T-cell (primary cell): ENCODE data around the gene CCDC39. TPM values are rescaled to one million over a fixed set of nuclear protein-coding genes. Genes with fewer than 3 reads are reported as not detected.

Experiments
- ATAC-seq, 4 experiments: fragments of 200-7000 bp in 3 of 4; fragments of 150-1000 bp in 1 of 4; cut with Tn5 transposase; replicated peaks in 1 of 4; 1 replicate in 3 of 4; 2 replicates in 1 of 4; pipeline ENCODE4 v1.10.0; 2021; ENCODE audit warnings: moderate library complexity in 3 of 4, mild to moderate bottlenecking in 2 of 4, moderate number of reproducible peaks in 1 of 4
- CTCF ChIA-PET, 2 donors: fragments of 300-600 bp; sonication (Branson Sonifier 250); formaldehyde crosslinking; loops; one replicate each; lab custom pipeline; 2022; ENCODE audit warnings: antibody characterized with exemption in 2 of 2; lab: Charles Lee
- POLR2A ChIA-PET, 2 donors: fragments of 300-600 bp; sonication (Branson Sonifier 250); formaldehyde crosslinking; loops; one replicate each; lab custom pipeline; 2022; ENCODE audit warnings: antibody characterized with exemption in 2 of 2; lab: Charles Lee
- DNase-seq, 35 experiments: peaks; one replicate each; pipeline versions ENCODE4 v3.0.0 to v3.0.0-alpha.2; 2013 to 2023
- H3K27ac ChIP-seq: one replicate; pipeline ENCODE4 v1.5.1; 2013; ENCODE audit warnings: low read length
- H3K27me3 ChIP-seq, 2 experiments: replicated peaks in 1 of 2; 1 replicate in 1 of 2; 2 replicates in 1 of 2; pipeline versions ENCODE4 v1.6.1 to v1.7.0; 2013; ENCODE audit warnings: low read length in 1 of 2, mixed read lengths in 1 of 2; ENCODE audit not compliant: control insufficient read depth in 2 of 2, insufficient read depth in 2 of 2; ENCODE audit errors: extremely low read depth in 1 of 2
- H3K36me3 ChIP-seq, 2 donors: 1 replicate in 1 of 2; 2 replicates in 1 of 2; pipeline versions ENCODE4 v1.6.1 to v1.7.0; 2013; ENCODE audit warnings: low read length in 1 of 2; ENCODE audit not compliant: control insufficient read depth in 2 of 2, insufficient read depth in 1 of 2; ENCODE audit errors: extremely low read depth in 1 of 2
- H3K4me1 ChIP-seq, 2 experiments: 1 replicate in 1 of 2; 2 replicates in 1 of 2; pipeline versions ENCODE4 v1.6.1 to v1.7.0; 2013; ENCODE audit warnings: low read length in 2 of 2, mixed read lengths in 1 of 2; ENCODE audit not compliant: insufficient read depth in 2 of 2, control insufficient read depth in 1 of 2; ENCODE audit errors: extremely low read depth in 1 of 2
- H3K4me3 ChIP-seq, 2 donors: 1 replicate in 1 of 2; 2 replicates in 1 of 2; pipeline versions ENCODE4 v1.5.1 to v1.7.0; 2013; ENCODE audit warnings: mild to moderate bottlenecking in 2 of 2, low read length in 1 of 2, moderate library complexity in 1 of 2; ENCODE audit not compliant: control insufficient read depth in 1 of 2; ENCODE audit errors: extremely low read depth in 1 of 2
- H3K9me3 ChIP-seq: 2 replicates; pipeline ENCODE4 v1.7.0; 2013
- H3K27ac Mint-ChIP-seq, 2 donors: one replicate each; pipeline ENCODE4 v1.8.0; 2020 to 2021; ENCODE audit warnings: mild to moderate bottlenecking in 2 of 2, mixed read lengths in 2 of 2
- H3K27me3 Mint-ChIP-seq, 2 donors: one replicate each; pipeline ENCODE4 v1.8.0; 2021 to 2022; ENCODE audit warnings: mixed read lengths in 2 of 2
- H3K36me3 Mint-ChIP-seq: one replicate; pipeline ENCODE4 v1.8.0; 2021; ENCODE audit warnings: mixed read lengths
- H3K4me1 Mint-ChIP-seq, 3 donors: one replicate each; pipeline ENCODE4 v1.8.0; 2020 to 2022; ENCODE audit warnings: mixed read lengths in 3 of 3, mild to moderate bottlenecking in 1 of 3
- H3K4me3 Mint-ChIP-seq, 3 donors: one replicate each; pipeline ENCODE4 v1.8.0; 2020 to 2022; ENCODE audit warnings: mild to moderate bottlenecking in 3 of 3, mixed read lengths in 3 of 3, moderate library complexity in 3 of 3
- H3K9me3 Mint-ChIP-seq, 3 donors: one replicate each; pipeline ENCODE4 v1.8.0; 2020 to 2022; ENCODE audit warnings: mixed read lengths in 3 of 3
- WGBS: methylation state at CpG from one replicate; pipeline ENCODE4 v1.1.5; 2013; ENCODE audit warnings: missing lambda C conversion rate; ENCODE audit not compliant: insufficient coverage; 5-methylcytosine and 5-hydroxymethylcytosine counted together
- total RNA-seq, 35 experiments: library from RNA in 6 of 35; stranded (reverse) in 6 of 35; fragments of 120-200 nt in 1 of 35; gene quantifications; one replicate each; pipeline versions ENCODE4 v1.2.1 to v1.2.4 and lab custom pipeline; 2013 to 2026

CCDC39 gene
- total RNA-seq, 5 donors from 2014 or later (not counting 1 experiment from before 2014, with no cell fraction given) = not detected

- no peaks in the 10 kb centered on the region for H3K36me3 ChIP-seq
- Mint-ChIP-seq H3K36me3 (no peaks in the 10 kb centered on the region), H3K27me3 (peaks cover 4 to 12% of the 10 kb centered on the region in 2 donors), H3K9me3 (no peaks in the 10 kb centered on the region), H3K4me1 (no peaks in the 10 kb centered on the region), H3K4me3 (no peak overlapping the region), H3K27ac (no peak overlapping the region)
- no peaks in the 10 kb centered on the region for H3K27me3 ChIP-seq
- CTCF ChIA-PET = no interaction called here
- no peak overlapping the region for H3K4me3 ChIP-seq
- ATAC-seq = no peak
- POLR2A ChIA-PET = no interaction called here
- no peak for DNase-seq
- no peaks in the 10 kb centered on the region for H3K9me3 ChIP-seq
- no CpG with 5 or more reads among the region's 3 CpGs for WGBS
- no peak overlapping the region for H3K27ac ChIP-seq
- H3K4me1 ChIP-seq = no peaks in the 10 kb centered on the region
Measured at GRCh38 chr3:180575571-180575970, 103.7 kb downstream of the CCDC39 start.

- no peaks in the 10 kb centered on the region for H3K9me3 ChIP-seq
- no peak overlapping the region for H3K27ac ChIP-seq
- Mint-ChIP-seq H3K27me3 (peaks cover 10 to 14% of the 10 kb centered on the region in 2 donors), H3K4me1 (no peaks in the 10 kb centered on the region), H3K27ac (no peak overlapping the region), H3K9me3 (no peaks in the 10 kb centered on the region), H3K36me3 (no peaks in the 10 kb centered on the region), H3K4me3 (no peak overlapping the region)
- no peak for ATAC-seq
- CTCF ChIA-PET = interaction anchor here (0.6 to 0.8 kb wide), 2 partner anchors 13 to 23 kb away, joined by 3 to 5 read pairs; no protein-coding TSS in a partner anchor
- peaks cover 0 to 2% of the 10 kb centered on the region in 2 experiments for H3K27me3 ChIP-seq
- no peaks in the 10 kb centered on the region for H3K4me1 ChIP-seq
- WGBS = 83% methylated on average over 4 of the region's 6 CpGs
- H3K4me3 ChIP-seq = no peak overlapping the region
- no peak for DNase-seq
- H3K36me3 ChIP-seq = no peaks in the 10 kb centered on the region
- POLR2A ChIA-PET = interaction anchor here in 1 of 2 donors (0.6 kb wide), 1 partner anchor 107 kb away, joined by 4 read pairs; no protein-coding TSS in a partner anchor
Measured at GRCh38 chr3:180571831-180572598, 107.3 kb downstream of the CCDC39 start.

- Mint-ChIP-seq H3K27me3 (peaks cover 13 to 15% of the 10 kb centered on the region in 2 donors), H3K4me1 (no peaks in the 10 kb centered on the region), H3K27ac (no peak overlapping the region), H3K4me3 (no peak overlapping the region), H3K36me3 (no peaks in the 10 kb centered on the region), H3K9me3 (no peaks in the 10 kb centered on the region)
- no peak for ATAC-seq
- 100% methylated on average over 1 of the region's 4 CpGs for WGBS
- Histone ChIP-seq H3K4me1 (no peaks in the 10 kb centered on the region), H3K27ac (no peak overlapping the region), H3K4me3 (no peak overlapping the region), H3K9me3 (no peaks in the 10 kb centered on the region), H3K36me3 (no peaks in the 10 kb centered on the region), H3K27me3 (peaks cover 0 to 2% of the 10 kb centered on the region in 2 experiments)
- POLR2A ChIA-PET = no interaction called here
- no peak for DNase-seq
- CTCF ChIA-PET = no interaction called here
Measured at GRCh38 chr3:180570238-180570637, 109.1 kb downstream of the CCDC39 start.

GRCh38 chr3:180564676-180565075 lies 114.6 kb downstream of the CCDC39 start:
- H3K27ac Mint-ChIP-seq = no peak overlapping the region
- H3K9me3 Mint-ChIP-seq = peaks cover 3 to 13% (median 4%) of the 10 kb centered on the region in 3 donors
- no peak overlapping the region for H3K27ac ChIP-seq
- no peak for DNase-seq
- no peak overlapping the region for H3K4me3 ChIP-seq
- H3K9me3 ChIP-seq = no peaks in the 10 kb centered on the region
- no peaks in the 10 kb centered on the region for H3K36me3 Mint-ChIP-seq
- H3K27me3 ChIP-seq = peaks cover 0 to 4% of the 10 kb centered on the region in 2 experiments
- H3K27me3 Mint-ChIP-seq = peaks cover 11 to 13% of the 10 kb centered on the region in 2 donors
- H3K4me3 Mint-ChIP-seq = no peak overlapping the region
- no peaks in the 10 kb centered on the region for H3K4me1 ChIP-seq
- 60% methylated on average over 1 of the region's 2 CpGs for WGBS
- ATAC-seq = no peak
- POLR2A ChIA-PET = no interaction called here
- CTCF ChIA-PET = no interaction called here
- no peaks in the 10 kb centered on the region for H3K4me1 Mint-ChIP-seq
- H3K36me3 ChIP-seq = no peaks in the 10 kb centered on the region

Other genes starting within 250 kb of the CCDC39 start
- 100 to 1,000 TPM in 4 of 5 donors, 10 to 100 TPM in 1; 88.8 to 141 (median 120) TPM for gene TTC14, start 77.3 kb downstream of the CCDC39 start, total RNA-seq
- gene FXR1, start 233.2 kb upstream of the CCDC39 start, total RNA-seq = 100 to 1,000 TPM in 3 of 5 donors, 10 to 100 TPM in 2; 97.5 to 150 (median 100) TPM